Endodermal cell (in vitro differentiated cells): ENCODE results near the gene TAF5L. TPM values are rescaled to one million over a fixed set of nuclear protein-coding genes. Genes with fewer than 3 reads are reported as not detected.

Experiments
- DNase-seq: peaks from one replicate; pipeline ENCODE4 v3.0.0-alpha.2; 2017
- H3K27ac ChIP-seq: 2 replicates; pipeline ENCODE4 v1.5.1; 2013; ENCODE audit warnings: mild to moderate bottlenecking, low read depth, low read length, moderate library complexity
- H3K27me3 ChIP-seq: 2 replicates; pipeline ENCODE4 v1.6.1; 2013; ENCODE audit warnings: mild to moderate bottlenecking, low read length, moderate library complexity; ENCODE audit not compliant: insufficient read depth, control insufficient read depth, poor library complexity, severe bottlenecking
- H3K36me3 ChIP-seq: 2 replicates; pipeline ENCODE4 v1.7.0; 2013; ENCODE audit warnings: mild to moderate bottlenecking, low read length, moderate library complexity; ENCODE audit not compliant: control insufficient read depth, insufficient read depth
- H3K4me1 ChIP-seq: one replicate; pipeline ENCODE4 v1.7.0; 2013; ENCODE audit warnings: low read length; ENCODE audit not compliant: control insufficient read depth, insufficient read depth
- H3K4me3 ChIP-seq: 2 replicates; pipeline ENCODE4 v1.5.1; 2013; ENCODE audit warnings: mild to moderate bottlenecking, low read length, moderate library complexity
- H3K9ac ChIP-seq: 2 replicates; pipeline ENCODE4 v1.6.1; 2013; ENCODE audit warnings: mild to moderate bottlenecking, low read length, moderate library complexity; ENCODE audit not compliant: poor library complexity, severe bottlenecking; ENCODE audit errors: extremely low read depth
- H3K9me3 ChIP-seq: 2 replicates; pipeline ENCODE4 v1.6.1; 2013; ENCODE audit warnings: mild to moderate bottlenecking, low read length, moderate library complexity; ENCODE audit not compliant: control insufficient read depth
- H3K27ac Mint-ChIP-seq: 2 replicates; pipeline ENCODE4 v1.8.0; 2020; ENCODE audit warnings: mixed read lengths
- H3K27me3 Mint-ChIP-seq: 2 replicates; pipeline ENCODE4 v1.8.0; 2021; ENCODE audit warnings: mild to moderate bottlenecking, mixed read lengths; ENCODE audit not compliant: insufficient read depth
- H3K36me3 Mint-ChIP-seq: 2 replicates; pipeline ENCODE4 v1.8.0; 2020; ENCODE audit warnings: low read depth, mixed read lengths
- H3K4me1 Mint-ChIP-seq: 2 replicates; pipeline ENCODE4 v1.8.0; 2020; ENCODE audit warnings: mixed read lengths
- H3K4me3 Mint-ChIP-seq: 2 replicates; pipeline ENCODE4 v1.8.0; 2020; ENCODE audit warnings: mild to moderate bottlenecking, moderate library complexity, mixed read lengths
- H3K9me3 Mint-ChIP-seq: 2 replicates; pipeline ENCODE4 v1.8.0; 2020; ENCODE audit warnings: mild to moderate bottlenecking, mixed read lengths
- CTCF ChIP-seq: fragments of 200-600 bp; sonication (generic); conservative IDR thresholded peaks from 2 replicates; pipeline ENCODE4 v1.5.0; 2021; ENCODE audit warnings: antibody characterized with exemption, mild to moderate bottlenecking
- WGBS, 2 experiments: methylation state at CpG; one replicate each; pipeline versions ENCODE4 v1.1.5 to v1.1.7; 2013; ENCODE audit warnings: missing lambda C conversion rate in 2 of 2, mixed read lengths in 1 of 2; ENCODE audit not compliant: insufficient coverage in 1 of 2, insufficient read length in 1 of 2; 5-methylcytosine and 5-hydroxymethylcytosine counted together
- total RNA-seq, 2 donors: library from RNA; stranded (reverse); fragmentation: NEBNext Ultra II Directional in 1 of 2; extraction: Animal tissue kit (Norgen Biotek cat#: 25700) in 1 of 2; gene quantifications; 2 replicates in 1 of 2; 3 replicates in 1 of 2; pipeline ENCODE4 v1.2.1, GENCODE V29; 2021

Gene TAF5L
- total RNA-seq, 2 donors from 2014 or later = 13.1 to 17.7 TPM

GRCh38 chr1:229666585-229666984 lies 40.7 kb upstream of the TAF5L start:
- no peak for DNase-seq
- WGBS, 2 experiments = 87 to 93% methylated on average over 4 of the region's 4 CpGs
- Mint-ChIP-seq H3K27ac (no peak overlapping the region), H3K4me3 (no peak overlapping the region), H3K36me3 (peaks cover 8% of the 10 kb centered on the region), H3K9me3 (no peaks in the 10 kb centered on the region), H3K27me3 (no peaks in the 10 kb centered on the region), H3K4me1 (no peaks in the 10 kb centered on the region)
- no peak for TF ChIP-seq CTCF
- Histone ChIP-seq H3K9ac (no peak overlapping the region), H3K27ac (no peak overlapping the region), H3K9me3 (no peaks in the 10 kb centered on the region), H3K4me3 (no peak overlapping the region), H3K4me1 (no peaks in the 10 kb centered on the region), H3K27me3 (no peaks in the 10 kb centered on the region), H3K36me3 (peaks cover 5% of the 10 kb centered on the region)

GRCh38 chr1:229665912-229666558 lies 40.1 kb upstream of the TAF5L start:
- H3K9me3 Mint-ChIP-seq = no peaks in the 10 kb centered on the region
- Histone ChIP-seq H3K27ac (no peak overlapping the region), H3K9ac (no peak overlapping the region), H3K4me1 (no peaks in the 10 kb centered on the region), H3K9me3 (no peaks in the 10 kb centered on the region), H3K36me3 (peaks cover 9% of the 10 kb centered on the region), H3K4me3 (no peak overlapping the region), H3K27me3 (no peaks in the 10 kb centered on the region)
- H3K4me1 Mint-ChIP-seq = no peaks in the 10 kb centered on the region
- WGBS, 2 experiments = 94 to 98% methylated on average over 6 to 7 of the region's 7 CpGs
- H3K4me3 Mint-ChIP-seq = no peak overlapping the region
- H3K36me3 Mint-ChIP-seq = peaks cover 13% of the 10 kb centered on the region
- TF ChIP-seq CTCF = no peak
- H3K27me3 Mint-ChIP-seq = no peaks in the 10 kb centered on the region
- no peak for DNase-seq
- no peak overlapping the region for H3K27ac Mint-ChIP-seq

- Mint-ChIP-seq H3K36me3 (peaks cover 21% of the 10 kb centered on the region), H3K4me1 (no peaks in the 10 kb centered on the region), H3K4me3 (no peak overlapping the region), H3K27me3 (no peaks in the 10 kb centered on the region), H3K27ac (no peak overlapping the region), H3K9me3 (no peaks in the 10 kb centered on the region)
- H3K27me3 ChIP-seq = no peaks in the 10 kb centered on the region
- H3K9ac ChIP-seq = no peak overlapping the region
- H3K27ac ChIP-seq = no peak overlapping the region
- no peaks in the 10 kb centered on the region for H3K4me1 ChIP-seq
- 92 to 94% methylated on average over 5 to 9 of the region's 9 CpGs for WGBS, 2 experiments
- H3K4me3 ChIP-seq = no peak overlapping the region
- no peaks in the 10 kb centered on the region for H3K9me3 ChIP-seq
- H3K36me3 ChIP-seq = peaks cover 26% of the 10 kb centered on the region
- no peak for DNase-seq
- TF ChIP-seq CTCF = no peak
Observed at GRCh38 chr1:229664133-229664689, 38.3 kb upstream of the TAF5L start.
